Esophagus muscularis mucosa (tissue), 4 donors: ENCODE results near the gene DGKG.

ENCODE experiments used
- EP300 ChIP-seq: sonication (generic); formaldehyde crosslinking; IDR thresholded peaks from one replicate; pipeline ENCODE4 v1.6.1; 2017; ENCODE audit warnings: antibody characterized with exemption
- POLR2A ChIP-seq: fragments of 450-650 bp; IDR thresholded peaks from one replicate; pipeline ENCODE4 v1.6.1; 2017; ENCODE audit warnings: antibody characterized with exemption, moderate library complexity, mild to moderate bottlenecking, low read depth
- POLR2AphosphoS5 ChIP-seq, 2 donors: sonication (generic); formaldehyde crosslinking; IDR thresholded peaks; one replicate each; pipeline ENCODE4 v1.6.1; 2017; ENCODE audit warnings: antibody characterized with exemption in 2 of 2
- TF ChIP-seq, protein P1 (sequence below), 3 experiments: fragments of 200-600 bp in 2 of 3; fragments of 450-650 bp in 1 of 3; sonication (generic) in 2 of 3; IDR thresholded peaks; one replicate each; pipeline ENCODE4 v1.5.1; 2017 to 2019; ENCODE audit warnings: antibody characterized with exemption in 3 of 3, mild to moderate bottlenecking in 2 of 3, moderate library complexity in 1 of 3

- TF ChIP-seq, protein P1, sequence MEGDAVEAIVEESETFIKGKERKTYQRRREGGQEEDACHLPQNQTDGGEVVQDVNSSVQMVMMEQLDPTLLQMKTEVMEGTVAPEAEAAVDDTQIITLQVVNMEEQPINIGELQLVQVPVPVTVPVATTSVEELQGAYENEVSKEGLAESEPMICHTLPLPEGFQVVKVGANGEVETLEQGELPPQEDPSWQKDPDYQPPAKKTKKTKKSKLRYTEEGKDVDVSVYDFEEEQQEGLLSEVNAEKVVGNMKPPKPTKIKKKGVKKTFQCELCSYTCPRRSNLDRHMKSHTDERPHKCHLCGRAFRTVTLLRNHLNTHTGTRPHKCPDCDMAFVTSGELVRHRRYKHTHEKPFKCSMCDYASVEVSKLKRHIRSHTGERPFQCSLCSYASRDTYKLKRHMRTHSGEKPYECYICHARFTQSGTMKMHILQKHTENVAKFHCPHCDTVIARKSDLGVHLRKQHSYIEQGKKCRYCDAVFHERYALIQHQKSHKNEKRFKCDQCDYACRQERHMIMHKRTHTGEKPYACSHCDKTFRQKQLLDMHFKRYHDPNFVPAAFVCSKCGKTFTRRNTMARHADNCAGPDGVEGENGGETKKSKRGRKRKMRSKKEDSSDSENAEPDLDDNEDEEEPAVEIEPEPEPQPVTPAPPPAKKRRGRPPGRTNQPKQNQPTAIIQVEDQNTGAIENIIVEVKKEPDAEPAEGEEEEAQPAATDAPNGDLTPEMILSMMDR (IDR thresholded peaks at IDR 0.05), result no peak
- no peak for TF ChIP-seq POLR2A
- no peak for TF ChIP-seq POLR2AphosphoS5 (IDR thresholded peaks at IDR 0.05)
- no peak for TF ChIP-seq EP300
Measured at GRCh38 chr3:186258968-186259367, 103.1 kb downstream of the DGKG start.
